Fibroblast of upper back skin (primary cell): ENCODE data around the gene CACNA2D2.
A peak's percentile ranks its signal among the peaks of the same experiment; 100 is the strongest.

Experiments
- DNase-seq: peaks from one replicate; pipeline ENCODE4 v3.0.0-alpha.2; 2013

The CACNA2D2 gene

DNA sequence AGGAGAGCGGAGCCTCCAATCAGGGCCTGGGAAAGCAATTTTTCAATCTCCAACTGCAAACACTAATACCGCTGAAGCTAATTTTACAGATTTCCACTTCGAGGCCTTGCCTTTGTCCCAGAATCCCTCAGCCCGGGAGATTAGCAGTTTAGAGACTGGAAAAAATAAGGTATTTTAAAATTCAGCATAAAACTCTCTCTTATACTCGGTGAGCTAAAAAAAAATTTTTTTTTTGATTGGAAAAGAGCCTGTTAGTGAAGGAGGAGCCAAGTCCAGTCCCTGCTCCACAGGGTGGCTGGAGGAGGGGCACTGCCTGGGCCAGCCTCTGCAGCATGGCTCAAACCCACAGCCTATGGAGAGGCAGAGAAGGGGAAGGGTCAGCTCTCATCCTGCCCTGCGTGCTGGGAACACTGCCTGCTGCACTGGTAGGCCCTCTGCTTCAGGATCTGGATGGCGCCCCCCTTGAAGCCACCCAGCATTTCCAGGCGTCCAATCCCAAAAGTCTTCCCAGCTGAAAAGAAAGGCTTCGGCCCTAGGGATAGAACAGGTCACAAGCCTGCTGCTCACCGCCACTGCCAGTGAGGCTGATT lies 48.9 kb downstream of the CACNA2D2 start:
- no peak for DNase-seq

DNA sequence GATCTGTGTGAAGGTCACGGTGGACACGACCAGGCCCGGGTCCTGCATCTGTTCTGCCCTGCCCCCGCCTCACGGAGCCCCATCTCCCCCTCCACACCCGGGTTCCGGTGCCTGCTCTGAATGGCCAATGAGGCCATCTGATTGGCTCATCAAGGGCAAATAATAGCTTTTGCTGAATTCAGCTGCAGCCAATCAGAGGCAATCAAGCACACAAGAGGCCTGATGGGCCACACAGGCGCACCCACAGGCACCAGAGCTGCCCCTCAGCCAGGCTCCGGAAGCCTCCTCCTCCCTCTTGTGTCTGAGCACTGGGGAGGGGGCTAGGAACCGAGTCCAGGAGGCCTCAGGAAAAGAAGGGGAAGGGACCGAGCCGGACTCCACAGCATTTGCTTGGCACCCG lies 49.5 kb downstream of the CACNA2D2 start:
- no peak for DNase-seq

GRCh38 chr3:50450209-50450921 lies 53.1 kb downstream of the CACNA2D2 start:
- peak; percentile 8 for DNase-seq

GRCh38 chr3:50448752-50449539 lies 54.5 kb downstream of the CACNA2D2 start:
- DNase-seq, result no peak

DNA sequence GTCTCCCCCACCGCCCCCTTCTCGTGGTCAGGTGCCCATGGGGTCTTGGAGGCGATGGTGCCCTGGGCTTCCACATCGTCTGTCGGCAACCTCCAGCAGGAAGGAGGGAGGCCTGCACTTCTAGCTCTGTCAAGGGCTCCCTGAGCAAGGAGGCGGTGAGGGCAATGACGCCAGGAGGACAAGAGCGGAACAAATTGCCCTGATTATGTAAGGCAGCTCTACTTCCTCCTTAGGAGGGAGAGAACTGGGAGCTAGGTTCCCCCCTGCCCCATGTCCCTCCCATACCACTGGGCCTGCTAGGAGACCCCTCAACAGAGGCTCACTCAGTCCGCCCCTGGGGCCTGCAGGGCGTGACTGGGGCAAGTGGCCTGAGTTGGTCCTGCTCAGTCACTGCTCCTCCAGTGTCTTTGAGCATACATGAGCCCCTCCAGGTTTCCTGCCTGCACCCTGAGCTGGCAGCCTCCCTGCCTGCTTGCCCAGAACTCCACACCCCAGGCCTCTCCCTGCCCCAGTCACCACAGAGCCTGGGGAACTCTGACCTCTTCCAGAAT lies 56.1 kb downstream of the CACNA2D2 start:
- DNase-seq, result no peak

DNA sequence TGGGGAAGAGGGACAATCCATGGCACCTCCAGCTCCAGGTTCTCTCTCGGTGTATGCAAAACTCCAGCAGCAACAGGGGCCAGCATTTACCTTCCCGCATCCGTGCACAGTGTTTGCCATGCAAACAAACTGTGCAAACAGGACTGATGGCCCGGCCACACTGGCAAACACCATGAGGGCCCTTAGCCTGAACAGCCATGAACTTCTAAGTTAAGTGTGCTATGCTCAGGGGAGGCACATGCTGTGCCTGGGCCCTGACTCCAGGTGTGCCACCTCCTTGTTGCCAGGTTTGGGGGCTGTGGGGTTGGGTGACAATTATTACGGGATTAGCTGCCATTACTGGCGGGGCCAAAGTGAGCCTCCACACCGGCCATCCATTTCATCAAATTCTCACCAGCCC lies 57.5 kb downstream of the CACNA2D2 start:
- DNase-seq, result no peak

DNA sequence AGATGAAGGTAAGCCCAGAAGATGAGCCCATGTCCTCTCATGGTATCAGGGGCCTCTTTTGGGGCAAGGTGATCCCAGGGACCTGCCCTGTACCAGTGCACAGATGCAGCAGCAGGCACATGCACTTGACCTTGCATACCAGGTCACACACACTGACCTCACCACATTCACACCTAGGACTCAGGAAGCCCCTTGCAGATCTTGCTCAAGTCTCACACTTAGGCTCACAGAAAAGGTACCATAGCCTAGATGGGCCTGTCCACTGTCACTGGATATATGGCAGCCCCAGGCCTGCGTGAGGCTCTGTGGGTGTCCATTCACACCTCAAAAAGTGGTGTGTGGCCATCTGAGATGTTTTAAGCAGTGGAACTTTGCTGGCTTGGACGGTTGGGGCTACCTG lies 58.7 kb downstream of the CACNA2D2 start:
- no peak for DNase-seq

DNA sequence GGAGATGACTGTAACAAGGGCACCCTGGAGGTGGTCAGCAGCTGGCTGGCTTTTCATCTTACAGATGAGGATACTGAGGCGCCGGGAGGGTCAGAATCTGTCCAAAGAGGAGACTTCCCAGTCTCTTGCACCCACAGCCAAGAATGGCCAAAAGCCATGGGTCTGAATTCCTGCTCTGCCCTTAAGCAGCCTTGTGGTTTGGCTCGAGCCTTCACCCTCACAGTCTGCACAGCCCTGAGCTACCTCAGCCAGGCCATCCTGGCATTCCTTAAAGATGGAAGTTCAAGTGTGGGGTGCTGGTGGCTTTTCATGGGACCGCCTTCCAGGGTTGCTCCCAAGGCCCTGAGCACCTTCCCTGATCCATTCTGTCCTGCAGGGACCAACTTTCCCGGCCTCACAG lies 59.2 kb downstream of the CACNA2D2 start:
- no peak for DNase-seq

- no peak for DNase-seq
These were observed 60.4 kb downstream of the CACNA2D2 start for GRCh38 chr3:50442945-50443579.

DNA sequence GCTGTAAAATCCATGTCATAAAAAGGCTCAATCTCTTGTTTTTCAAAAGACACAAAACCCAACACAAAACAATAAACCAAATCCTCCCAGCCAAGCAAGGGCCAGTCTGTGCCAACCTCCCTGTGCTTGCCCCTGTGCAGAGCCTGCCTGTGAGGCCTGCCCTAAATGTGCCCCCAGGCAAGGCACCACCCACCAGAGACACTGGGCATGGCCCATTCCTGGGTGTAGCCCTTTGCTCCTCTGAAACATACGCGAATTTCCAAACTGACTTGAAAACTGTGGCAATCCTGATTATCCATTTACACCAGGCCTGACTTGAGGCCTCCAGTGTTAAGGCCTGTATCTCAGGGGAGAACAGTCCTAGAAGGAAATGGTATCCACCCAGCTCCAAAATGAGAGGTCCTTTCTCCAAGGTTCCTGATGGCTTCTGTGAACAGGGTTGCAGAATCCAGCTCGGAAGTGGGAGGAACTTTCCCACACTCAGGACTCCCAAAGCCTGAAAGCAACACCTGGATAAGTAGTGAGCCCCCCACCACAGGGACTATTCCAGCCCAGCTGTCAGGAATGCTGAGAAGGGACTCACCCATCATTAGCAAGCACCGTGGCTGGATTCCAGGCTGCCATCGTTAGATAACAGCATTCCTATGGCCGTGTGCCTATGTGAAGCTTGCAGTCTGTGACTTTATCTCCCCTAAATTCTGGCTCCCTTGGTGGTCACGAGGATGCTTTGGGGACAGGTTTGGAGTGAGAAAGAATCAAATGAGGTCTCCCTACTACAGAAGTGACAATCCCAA lies 61.8 kb downstream of the CACNA2D2 start:
- no peak for DNase-seq

GRCh38 chr3:50436114-50436674 lies 67.2 kb downstream of the CACNA2D2 start:
- DNase-seq, result peak; percentile 15

GRCh38 chr3:50435371-50436113 lies 67.9 kb downstream of the CACNA2D2 start:
- no peak for DNase-seq

- no peak for DNase-seq
These were observed 69.5 kb downstream of the CACNA2D2 start for GRCh38 chr3:50433954-50434353.

GRCh38 chr3:50430950-50431435 lies 72.4 kb downstream of the CACNA2D2 start:
- DNase-seq, result peak; percentile 17

- DNase-seq, result no peak
These were observed 73.2 kb downstream of the CACNA2D2 start for GRCh38 chr3:50430191-50430590.

DNA sequence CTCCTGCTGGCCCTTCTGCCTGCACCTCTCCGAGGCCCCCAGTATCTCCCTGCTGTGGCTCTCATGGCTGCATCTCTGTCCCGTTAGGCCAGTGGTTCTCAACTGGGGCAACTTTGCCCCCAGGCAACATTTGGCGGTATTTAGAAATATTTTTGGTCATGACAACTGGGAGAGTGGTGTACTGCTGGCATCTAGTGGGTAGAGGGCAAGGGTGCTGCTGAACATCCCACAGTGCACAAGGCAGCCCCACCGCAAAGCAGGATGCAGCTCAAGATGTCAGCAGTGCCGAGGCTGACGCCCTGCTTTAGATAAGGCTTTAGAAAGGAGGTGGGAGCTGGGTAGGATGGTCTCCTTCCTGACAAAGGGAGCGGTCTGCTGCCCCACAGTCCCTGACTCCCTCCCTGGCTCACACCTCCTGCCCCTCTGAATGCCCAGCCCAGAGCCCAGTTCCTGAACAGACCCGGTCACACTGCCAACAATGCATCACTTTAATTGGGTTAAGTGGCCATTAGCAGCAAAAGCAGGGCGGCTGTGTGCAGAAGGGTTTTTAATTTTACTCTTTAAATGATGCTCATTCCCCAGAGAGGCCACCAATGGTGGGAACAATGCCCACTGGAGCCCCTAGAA lies 75.3 kb downstream of the CACNA2D2 start:
- DNase-seq, result no peak

GRCh38 chr3:50427217-50427616 lies 76.2 kb downstream of the CACNA2D2 start:
- no peak for DNase-seq

DNA sequence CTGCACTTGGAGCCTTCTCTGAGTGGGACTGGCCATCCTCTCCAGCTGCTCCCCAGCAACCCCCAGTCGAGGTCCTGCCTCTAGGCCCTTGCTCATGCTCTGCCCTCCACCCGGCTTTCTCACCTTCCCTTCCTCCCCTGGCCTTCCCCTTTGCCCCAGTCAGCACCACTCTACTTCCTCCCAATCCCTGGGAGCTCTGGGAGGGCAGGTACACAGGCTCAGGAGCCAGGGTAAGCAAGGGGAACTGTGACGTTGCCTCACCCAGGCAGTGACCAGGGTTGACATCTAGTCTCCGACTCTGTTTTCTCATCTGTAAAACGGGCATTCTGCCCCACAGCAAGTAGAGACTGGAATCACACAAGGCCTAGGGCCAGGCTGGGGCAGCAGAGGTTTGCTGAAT lies 77.5 kb downstream of the CACNA2D2 start:
- no peak for DNase-seq

DNA sequence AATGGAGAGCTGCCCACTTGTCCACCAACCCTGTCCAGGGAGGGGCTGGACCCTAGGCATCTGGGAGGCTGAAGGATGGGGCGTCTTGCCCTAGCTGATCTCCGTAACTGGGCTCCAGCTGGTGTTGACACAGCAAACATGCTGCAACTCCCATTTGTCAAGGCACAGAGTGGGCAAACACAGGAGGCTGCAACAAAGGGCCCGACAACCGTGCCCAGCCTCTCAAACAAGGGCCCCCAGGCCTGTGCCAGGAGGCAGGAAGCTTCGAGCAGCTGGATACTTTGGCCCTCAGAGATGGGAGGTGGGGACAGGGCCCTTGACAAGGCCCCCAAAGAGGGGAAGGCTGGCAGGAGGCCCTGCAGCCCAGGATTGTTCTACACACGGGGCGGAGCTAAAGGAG lies 79.9 kb downstream of the CACNA2D2 start:
- no peak for DNase-seq

DNA sequence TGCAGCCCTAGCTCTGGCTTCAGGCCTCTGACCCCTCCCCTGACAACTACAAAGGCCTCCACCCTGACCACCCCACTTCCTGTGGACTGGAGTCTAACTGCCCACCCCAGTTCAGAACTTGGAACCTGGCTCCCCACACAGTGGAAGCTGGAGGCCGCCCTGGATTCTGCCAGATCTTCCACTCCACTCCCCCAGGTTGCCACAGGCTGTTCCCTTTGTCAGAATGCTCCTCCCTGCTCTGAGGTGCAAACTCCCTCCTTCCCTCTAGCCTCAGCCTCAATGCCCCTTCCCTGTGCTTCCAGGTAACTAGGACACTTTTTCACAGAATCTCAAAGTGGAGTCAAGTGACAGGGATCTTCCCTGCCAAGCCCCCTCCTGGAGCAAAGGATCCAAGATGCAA lies 81.3 kb downstream of the CACNA2D2 start:
- no peak for DNase-seq
